HEK293 (cell line): ENCODE data around the gene MRRF.

Experiments
- GLIS1 ChIP-seq: fragments of 450-650 bp; formaldehyde crosslinking; IDR thresholded peaks from 2 replicates; pipeline ENCODE4 v1.5.1; 2016; ENCODE audit warnings: missing biosample characterization, missing genetic modification characterization
- KLF10 ChIP-seq: fragments of 450-650 bp; IDR thresholded peaks from 2 replicates; pipeline ENCODE4 v1.5.1; 2018; ENCODE audit warnings: missing biosample characterization, mild to moderate bottlenecking, missing genetic modification characterization
- KLF9 ChIP-seq: fragments of 450-650 bp; formaldehyde crosslinking; IDR thresholded peaks from 2 replicates; pipeline ENCODE4 v1.5.1; 2016; ENCODE audit warnings: missing biosample characterization, missing genetic modification characterization, low read depth
- PRDM6 ChIP-seq: fragments of 450-650 bp; formaldehyde crosslinking; IDR thresholded peaks from 2 replicates; pipeline ENCODE4 v1.5.1; 2017; ENCODE audit warnings: missing biosample characterization, missing genetic modification characterization
- SETDB1 ChIP-seq: IDR thresholded peaks from one replicate; pipeline ENCODE4 v1.6.1; 2017; ENCODE audit warnings: mild to moderate bottlenecking, low read length, moderate library complexity, mixed read lengths; ENCODE audit not compliant: insufficient read length
- SP2 ChIP-seq: fragments of 450-650 bp; formaldehyde crosslinking; IDR thresholded peaks from 2 replicates; pipeline ENCODE4 v1.5.1; 2016; ENCODE audit warnings: missing biosample characterization, missing genetic modification characterization
- YY2 ChIP-seq: fragments of 450-650 bp; formaldehyde crosslinking; IDR thresholded peaks from 2 replicates; pipeline ENCODE4 v1.5.1; 2016; ENCODE audit warnings: missing biosample characterization, missing genetic modification characterization
- ZBTB26 ChIP-seq: fragments of 450-650 bp; formaldehyde crosslinking; optimal IDR thresholded peaks from 2 replicates; pipeline ENCODE3; 2016; ENCODE audit warnings: missing biosample characterization, mild to moderate bottlenecking, missing genetic modification characterization
- ZBTB49 ChIP-seq: fragments of 450-650 bp; formaldehyde crosslinking; IDR thresholded peaks from 2 replicates; pipeline ENCODE4 v1.5.1; 2016; ENCODE audit warnings: missing biosample characterization, missing genetic modification characterization, low read depth
- ZBTB6 ChIP-seq: fragments of 450-650 bp; formaldehyde crosslinking; IDR thresholded peaks from 2 replicates; pipeline ENCODE4 v1.5.1; 2017; ENCODE audit warnings: missing biosample characterization, missing genetic modification characterization
- ZNF112 ChIP-seq: fragments of 450-650 bp; formaldehyde crosslinking; IDR thresholded peaks from 2 replicates; pipeline ENCODE4 v1.5.0; 2017; ENCODE audit warnings: missing biosample characterization, missing genetic modification characterization
- ZNF146 ChIP-seq: fragments of 450-650 bp; formaldehyde crosslinking; IDR thresholded peaks from 2 replicates; pipeline ENCODE4 v1.5.1; 2016; ENCODE audit warnings: missing biosample characterization, missing genetic modification characterization
- ZNF214 ChIP-seq: fragments of 450-650 bp; formaldehyde crosslinking; IDR thresholded peaks from 2 replicates; pipeline ENCODE4 v1.5.1; 2017; ENCODE audit warnings: missing biosample characterization, mild to moderate bottlenecking, missing genetic modification characterization, borderline replicate concordance
- ZNF398 ChIP-seq: fragments of 450-650 bp; formaldehyde crosslinking; IDR thresholded peaks from 2 replicates; pipeline ENCODE4 v1.5.1; 2017; ENCODE audit warnings: missing biosample characterization, missing genetic modification characterization
- ZNF404 ChIP-seq: fragments of 450-650 bp; formaldehyde crosslinking; IDR thresholded peaks from 2 replicates; pipeline ENCODE4 v1.5.1; 2017; ENCODE audit warnings: missing biosample characterization, missing genetic modification characterization
- ZNF416 ChIP-seq: fragments of 450-650 bp; formaldehyde crosslinking; IDR thresholded peaks from 2 replicates; pipeline ENCODE4 v1.5.1; 2016; ENCODE audit warnings: missing biosample characterization, missing genetic modification characterization
- ZNF501 ChIP-seq: fragments of 450-650 bp; formaldehyde crosslinking; IDR thresholded peaks from 2 replicates; pipeline ENCODE4 v1.5.1; 2016; ENCODE audit warnings: missing biosample characterization, missing genetic modification characterization
- ZNF510 ChIP-seq: fragments of 450-650 bp; formaldehyde crosslinking; IDR thresholded peaks from 2 replicates; pipeline ENCODE4 v1.5.1; 2018; ENCODE audit warnings: mild to moderate bottlenecking, missing genetic modification characterization, missing biosample characterization; ENCODE audit not compliant: insufficient replicate concordance
- ZNF530 ChIP-seq: fragments of 450-650 bp; formaldehyde crosslinking; IDR thresholded peaks from 2 replicates; pipeline ENCODE4 v1.5.1; 2016; ENCODE audit warnings: low read depth, missing biosample characterization, missing genetic modification characterization
- ZNF585B ChIP-seq: fragments of 450-650 bp; formaldehyde crosslinking; IDR thresholded peaks from 2 replicates; pipeline ENCODE4 v1.5.1; 2016; ENCODE audit warnings: missing biosample characterization, missing genetic modification characterization
- ZNF596 ChIP-seq: fragments of 450-650 bp; IDR thresholded peaks from 2 replicates; pipeline ENCODE4 v1.5.0; 2018; ENCODE audit warnings: missing biosample characterization, mild to moderate bottlenecking, missing genetic modification characterization, moderate library complexity
- ZNF600 ChIP-seq: fragments of 450-650 bp; formaldehyde crosslinking; IDR thresholded peaks from 2 replicates; pipeline ENCODE4 v1.5.1; 2016; ENCODE audit warnings: missing biosample characterization, missing genetic modification characterization
- ZNF701 ChIP-seq: fragments of 450-650 bp; formaldehyde crosslinking; IDR thresholded peaks from 2 replicates; pipeline ENCODE4 v1.5.1; 2016; ENCODE audit warnings: missing biosample characterization, missing genetic modification characterization
- ZNF768 ChIP-seq: fragments of 450-650 bp; formaldehyde crosslinking; IDR thresholded peaks from 2 replicates; pipeline ENCODE4 v1.5.1; 2018; ENCODE audit warnings: missing biosample characterization, mild to moderate bottlenecking, missing genetic modification characterization
- ZNF830 ChIP-seq: fragments of 450-650 bp; IDR thresholded peaks from 2 replicates; pipeline ENCODE4 v1.5.0; 2018; ENCODE audit warnings: missing biosample characterization, missing genetic modification characterization, low read depth, mild to moderate bottlenecking, moderate library complexity
- ZSCAN18 ChIP-seq: fragments of 450-650 bp; formaldehyde crosslinking; IDR thresholded peaks from 2 replicates; pipeline ENCODE4 v1.5.1; 2016; ENCODE audit warnings: missing biosample characterization, missing genetic modification characterization

The MRRF gene

GRCh38 chr9:122374885-122375420, 110.3 kb downstream of the MRRF start (continued):
- TF ChIP-seq ZBTB26 (tag by site-specific recombination) (no peak), ZNF214 (tag by site-specific recombination) (no peak), ZNF600 (0 out of 2 replicates have a peak, but pooled peaks have one; percentile 30), ZNF510 (tag by site-specific recombination) (no peak), ZBTB6 (0 out of 2 replicates have a peak, but pooled peaks have one; percentile 21), KLF9 (tag by site-specific recombination) (no peak), SETDB1 (no peak), ZNF530 (tag by site-specific recombination) (no peak), ZNF585B (no peak), ZNF112 (tag by site-specific recombination) (no peak), ZNF768 (no peak), ZNF416 (no peak), ZNF404 (no peak), SP2 (tag by site-specific recombination) (no peak), GLIS1 (tag by site-specific recombination) (peak; percentile 43), KLF10 (tag by site-specific recombination) (no peak), ZNF146 (tag by site-specific recombination) (no peak), ZNF398 (tag by site-specific recombination) (0 out of 2 replicates have a peak, but pooled peaks have one; percentile 33), ZBTB49 (no peak), ZSCAN18 (no peak), YY2 (no peak), PRDM6 (tag by site-specific recombination) (no peak), ZNF501 (tag by site-specific recombination) (no peak), ZNF596 (tag by site-specific recombination) (no peak), ZNF830 (tag by site-specific recombination) (no peak), ZNF701 (tag by site-specific recombination) (no peak)
